Measurements from ENCODE around the gene PPP1R12C.

- TF ChIP-seq CTCF (conservative IDR thresholded peaks at IDR 0.05), result no peak; the same call in 1 of the 2 replicates
- no peak for TF ChIP-seq EZH2 (IDR thresholded peaks at IDR 0.05; ENCODE audit: low read depth)
These were observed 390 bp upstream of the PPP1R12C start for GRCh38 chr19:55117663-55118391.

Data from PC-9 (cell line).